SU-DHL-6 (cell line): Measurements from ENCODE around the gene CCDC8.

Source experiments
- H2AFZ ChIP-seq: fragments of 200-600 bp; sonication (generic); 2 replicates; pipeline ENCODE4 v1.6.1; 2014; ENCODE audit warnings: low read depth, mild to moderate bottlenecking, moderate library complexity, mixed read lengths, antibody characterized with exemption, low read length; ENCODE audit not compliant: severe bottlenecking
- H3F3A ChIP-seq: fragments of 200-600 bp; shearing (Covaris generic); 2 replicates; pipeline ENCODE4 v1.6.0; 2016; ENCODE audit warnings: antibody characterized with exemption, mild to moderate bottlenecking; ENCODE audit not compliant: insufficient read depth
- H3K27ac ChIP-seq: fragments of 200-600 bp; sonication (generic); 2 replicates; pipeline ENCODE4 v1.5.1; 2016; ENCODE audit warnings: low read depth, mild to moderate bottlenecking, low read length, moderate library complexity, mixed read lengths
- H3K27me3 ChIP-seq: fragments of 200-600 bp; sonication (generic), shearing (Covaris generic); 2 replicates; pipeline ENCODE4 v1.6.0; 2014; ENCODE audit warnings: mild to moderate bottlenecking, low read length
- H3K36me3 ChIP-seq: fragments of 200-600 bp; sonication (generic); 2 replicates; pipeline ENCODE4 v1.6.1; 2014; ENCODE audit warnings: mild to moderate bottlenecking, low read length, mixed read lengths
- H3K4me2 ChIP-seq: fragments of 300-600, 200-600 bp; shearing (Covaris generic), sonication (generic); 2 replicates; pipeline ENCODE4 v1.6.0; 2014; ENCODE audit warnings: low read length, low read depth, mild to moderate bottlenecking; ENCODE audit not compliant: poor library complexity, severe bottlenecking
- H3K4me3 ChIP-seq: fragments of 200-600 bp; sonication (generic); 2 replicates; pipeline ENCODE4 v1.5.1; 2014; ENCODE audit warnings: antibody characterized with exemption, low read length, mild to moderate bottlenecking, mixed read lengths; ENCODE audit not compliant: insufficient read depth, poor library complexity, severe bottlenecking
- H3K79me2 ChIP-seq: fragments of 200-600 bp; sonication (generic); 2 replicates; pipeline ENCODE4 v1.6.1; 2014; ENCODE audit warnings: mild to moderate bottlenecking, low read length, moderate library complexity; ENCODE audit not compliant: insufficient read depth
- H3K9ac ChIP-seq: fragments of 200-600 bp; sonication (generic); 2 replicates; pipeline ENCODE4 v1.7.0; 2014; ENCODE audit warnings: mild to moderate bottlenecking, low read length
- H3K9me2 ChIP-seq: fragments of 200-600 bp; sonication (generic); replicated peaks from 2 replicates; pipeline ENCODE4 v1.6.1; 2014; ENCODE audit warnings: low read length; ENCODE audit not compliant: insufficient read depth
- H3K9me3 ChIP-seq: fragments of 200-600 bp; sonication (generic); 2 replicates; pipeline ENCODE4 v1.6.1; 2014; ENCODE audit warnings: low read length, mixed read lengths; ENCODE audit not compliant: insufficient read depth
- H4K20me1 ChIP-seq: fragments of 200-600 bp; sonication (generic); 2 replicates; pipeline ENCODE4 v1.6.1; 2014; ENCODE audit warnings: low read depth, mild to moderate bottlenecking, antibody characterized with exemption, low read length, moderate library complexity, mixed read lengths
- EZH2phosphoT487 ChIP-seq: fragments of 200-600 bp; sonication (generic), shearing (Covaris generic); conservative IDR thresholded peaks from 2 replicates; pipeline ENCODE4 v1.6.1; 2018; ENCODE audit warnings: mild to moderate bottlenecking, antibody characterized with exemption, low read length, moderate library complexity, mixed read lengths
- TF ChIP-seq, protein P1 (sequence below): fragments of 200-600 bp; sonication (generic); IDR thresholded peaks from one replicate; pipeline ENCODE4 v1.5.1; 2017; ENCODE audit warnings: antibody characterized with exemption, mild to moderate bottlenecking, low read length, moderate library complexity; ENCODE audit not compliant: insufficient read depth, poor library complexity, severe bottlenecking

Gene CCDC8

DNA sequence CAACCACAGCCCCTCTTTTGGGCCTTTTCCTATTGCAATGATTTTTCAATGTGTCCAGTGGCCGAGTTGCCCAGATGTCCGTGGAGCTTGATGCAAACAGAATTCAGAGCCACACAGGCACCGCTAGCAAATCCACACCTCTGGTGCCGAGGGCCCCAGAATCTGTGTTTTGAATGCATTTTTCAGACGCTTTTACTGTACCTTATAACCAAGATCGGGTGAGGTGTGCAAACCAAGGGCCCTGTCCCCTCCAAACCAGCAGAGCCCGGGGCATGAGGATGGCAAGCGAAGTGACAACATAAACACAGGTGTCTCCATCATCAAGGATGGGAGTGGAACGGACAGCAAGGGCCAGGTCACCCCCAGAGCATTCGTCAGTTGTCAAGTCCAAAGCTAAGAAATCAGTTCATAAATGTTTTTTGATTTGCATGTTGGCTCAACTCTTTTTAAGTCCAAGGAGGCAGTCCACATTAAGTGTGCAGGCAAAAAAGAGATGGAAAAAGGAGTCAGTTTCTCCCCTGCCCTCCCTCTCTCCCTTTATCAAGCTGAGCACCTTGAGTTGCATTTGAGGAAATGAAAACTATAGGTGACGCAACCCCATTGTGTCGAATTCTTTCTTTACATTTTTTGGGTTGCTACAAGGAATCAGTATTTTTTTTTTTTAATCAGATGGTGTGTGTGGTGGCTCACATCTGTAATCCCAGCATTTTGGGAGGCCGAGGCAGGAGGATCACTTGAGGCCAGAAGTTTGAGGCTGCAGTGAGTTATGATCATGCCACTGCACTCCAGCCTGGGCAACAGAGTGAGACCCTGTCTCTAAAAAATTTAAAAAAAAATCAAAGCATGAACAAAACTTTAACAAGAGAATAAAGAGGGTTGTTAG is 2.9 kb downstream of the CCDC8 start:
- no peaks in the 10 kb centered on the region for H3K27me3 ChIP-seq
- TF ChIP-seq, protein P1, sequence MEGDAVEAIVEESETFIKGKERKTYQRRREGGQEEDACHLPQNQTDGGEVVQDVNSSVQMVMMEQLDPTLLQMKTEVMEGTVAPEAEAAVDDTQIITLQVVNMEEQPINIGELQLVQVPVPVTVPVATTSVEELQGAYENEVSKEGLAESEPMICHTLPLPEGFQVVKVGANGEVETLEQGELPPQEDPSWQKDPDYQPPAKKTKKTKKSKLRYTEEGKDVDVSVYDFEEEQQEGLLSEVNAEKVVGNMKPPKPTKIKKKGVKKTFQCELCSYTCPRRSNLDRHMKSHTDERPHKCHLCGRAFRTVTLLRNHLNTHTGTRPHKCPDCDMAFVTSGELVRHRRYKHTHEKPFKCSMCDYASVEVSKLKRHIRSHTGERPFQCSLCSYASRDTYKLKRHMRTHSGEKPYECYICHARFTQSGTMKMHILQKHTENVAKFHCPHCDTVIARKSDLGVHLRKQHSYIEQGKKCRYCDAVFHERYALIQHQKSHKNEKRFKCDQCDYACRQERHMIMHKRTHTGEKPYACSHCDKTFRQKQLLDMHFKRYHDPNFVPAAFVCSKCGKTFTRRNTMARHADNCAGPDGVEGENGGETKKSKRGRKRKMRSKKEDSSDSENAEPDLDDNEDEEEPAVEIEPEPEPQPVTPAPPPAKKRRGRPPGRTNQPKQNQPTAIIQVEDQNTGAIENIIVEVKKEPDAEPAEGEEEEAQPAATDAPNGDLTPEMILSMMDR: no peak
- no peak for TF ChIP-seq EZH2phosphoT487
- no peak overlapping the region for H3K27ac ChIP-seq
- H3K4me2 ChIP-seq: no peak overlapping the region
- no peaks in the 10 kb centered on the region for H3K36me3 ChIP-seq
- H4K20me1 ChIP-seq: no peaks in the 10 kb centered on the region
- H3K9me2 ChIP-seq: no peaks in the 10 kb centered on the region
- H3K79me2 ChIP-seq: no peaks in the 10 kb centered on the region
- no peak overlapping the region for H3K9ac ChIP-seq
- no peaks in the 10 kb centered on the region for H3K9me3 ChIP-seq
- no peak overlapping the region for H3K4me3 ChIP-seq
- H3F3A ChIP-seq: no peaks in the 10 kb centered on the region
- H2AFZ ChIP-seq: no peak overlapping the region

DNA sequence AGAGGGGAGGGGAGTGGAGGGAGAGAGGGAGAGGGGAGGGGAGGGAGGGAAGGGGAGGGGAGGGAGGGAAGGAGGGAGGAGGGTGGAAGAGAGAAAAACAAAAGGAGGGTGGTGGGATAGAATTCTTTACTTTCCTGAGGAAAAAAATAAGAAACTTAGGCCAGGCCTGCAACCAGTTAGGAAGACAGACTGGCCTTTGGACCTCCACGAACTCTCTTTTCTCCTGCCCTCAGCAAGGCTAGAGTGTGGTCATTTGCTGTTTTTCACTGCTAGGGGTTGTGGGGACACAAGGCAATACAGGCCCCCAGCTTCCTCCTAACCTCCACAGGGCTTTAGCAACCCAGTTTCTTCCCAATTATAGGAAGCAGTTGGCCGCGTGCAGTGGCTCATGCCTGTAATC is 4.2 kb downstream of the CCDC8 start:
- no peaks in the 10 kb centered on the region for H3K27me3 ChIP-seq
- H3K4me2 ChIP-seq: no peak overlapping the region
- H3F3A ChIP-seq: no peaks in the 10 kb centered on the region
- H3K36me3 ChIP-seq: no peaks in the 10 kb centered on the region
- no peak overlapping the region for H3K9ac ChIP-seq
- no peaks in the 10 kb centered on the region for H3K79me2 ChIP-seq
- no peaks in the 10 kb centered on the region for H4K20me1 ChIP-seq
- H3K27ac ChIP-seq: no peak overlapping the region
- no peak overlapping the region for H2AFZ ChIP-seq
- no peak for TF ChIP-seq EZH2phosphoT487
- TF ChIP-seq, protein P1: no peak
- no peaks in the 10 kb centered on the region for H3K9me2 ChIP-seq
- no peaks in the 10 kb centered on the region for H3K9me3 ChIP-seq
- no peak overlapping the region for H3K4me3 ChIP-seq

DNA sequence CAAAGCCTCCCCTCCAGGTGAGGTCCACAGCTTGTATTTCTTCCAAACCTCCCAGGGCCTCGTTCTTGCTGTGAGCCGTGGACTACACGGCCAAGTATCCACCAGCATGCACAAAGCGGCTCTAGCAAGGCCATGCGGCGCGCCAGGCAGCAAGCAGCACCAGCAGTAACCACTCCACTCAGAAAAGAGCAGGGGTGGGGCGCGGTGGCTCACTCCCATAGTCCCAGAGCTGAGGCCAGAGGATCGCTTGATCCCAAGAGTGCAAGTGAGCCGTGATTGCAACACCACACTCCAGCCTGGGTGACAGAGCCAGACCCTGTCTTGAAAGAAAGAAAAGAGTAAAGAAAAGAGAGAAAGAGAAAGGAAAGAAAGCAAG is 4.7 kb downstream of the CCDC8 start:
- Histone ChIP-seq H3F3A (no peaks in the 10 kb centered on the region), H3K9ac (no peak overlapping the region), H3K4me2 (no peak overlapping the region), H3K79me2 (no peaks in the 10 kb centered on the region), H3K4me3 (no peak overlapping the region), H3K36me3 (no peaks in the 10 kb centered on the region), H3K9me2 (no peaks in the 10 kb centered on the region), H2AFZ (no peak overlapping the region), H4K20me1 (no peaks in the 10 kb centered on the region), H3K27me3 (no peaks in the 10 kb centered on the region), H3K9me3 (no peaks in the 10 kb centered on the region), H3K27ac (no peak overlapping the region)
- TF ChIP-seq, protein P1: no peak
- no peak for TF ChIP-seq EZH2phosphoT487
